HG02870 (cell line): Measurements from ENCODE around the gene MED13L.
A peak's percentile ranks its signal among the peaks of the same experiment; 100 is the strongest.

Experiments used
- ATAC-seq: cut with Tn5 transposase; IDR thresholded peaks from one replicate; pipeline ENCODE4 v1.9.1; 2021; ENCODE audit warnings: mild to moderate bottlenecking, moderate library complexity; ENCODE audit not compliant: unreplicated experiment

The MED13L gene

GRCh38 chr12:116277467-116278278 is at the start of gene MED13L:
Gene MED13L (minus strand): TSS chr12:116277693. CDS start chr12:116277131, 562 bp downstream.
- ATAC-seq: peak; percentile 84

- peak; percentile 57 for ATAC-seq
These were observed 47.8 kb upstream of the MED13L start for GRCh38 chr12:116325336-116325664.

GRCh38 chr12:116324654-116325335 is 47.3 kb upstream of the MED13L start:
- no peak for ATAC-seq

GRCh38 chr12:116323406-116324386 is 46.2 kb upstream of the MED13L start:
- ATAC-seq: no peak

- ATAC-seq: no peak
These were observed 44.4 kb upstream of the MED13L start for GRCh38 chr12:116321913-116322312.

GRCh38 chr12:116320791-116321217 is 43.3 kb upstream of the MED13L start:
- ATAC-seq: no peak

- no peak for ATAC-seq
These were observed 42.6 kb upstream of the MED13L start for GRCh38 chr12:116319898-116320621.

- ATAC-seq: no peak
These were observed 41.9 kb upstream of the MED13L start for GRCh38 chr12:116319233-116319897.

- no peak for ATAC-seq
These were observed 41.2 kb upstream of the MED13L start for GRCh38 chr12:116318576-116319232.

GRCh38 chr12:116317986-116318575 is 40.6 kb upstream of the MED13L start:
- no peak for ATAC-seq

- no peak for ATAC-seq
These were observed 39.6 kb upstream of the MED13L start for GRCh38 chr12:116317139-116317538.

GRCh38 chr12:116314477-116314876 is 37.0 kb upstream of the MED13L start:
- no peak for ATAC-seq

- no peak for ATAC-seq
These were observed 35.9 kb upstream of the MED13L start for GRCh38 chr12:116313194-116313927.

- no peak for ATAC-seq
These were observed 32.6 kb upstream of the MED13L start for GRCh38 chr12:116310082-116310481.

GRCh38 chr12:116309343-116309742 is 31.9 kb upstream of the MED13L start:
- ATAC-seq: no peak

- no peak for ATAC-seq
These were observed 31.2 kb upstream of the MED13L start for GRCh38 chr12:116308647-116309046.

GRCh38 chr12:116306968-116307367 is 29.5 kb upstream of the MED13L start:
- ATAC-seq: no peak

GRCh38 chr12:116306506-116306905 is 29.0 kb upstream of the MED13L start:
- no peak for ATAC-seq
